ENCODE data around the gene NSUN3.

Gene NSUN3

GRCh38 chr3:94172695-94173310, 109.9 kb downstream of the NSUN3 start:
- intact Hi-C loops (cut with DNase I), result no loop called here
- no peak for DNase-seq

- intact Hi-C loops (cut with DNase I), result no loop called here
Measured at GRCh38 chr3:94173673-94174434, 111.0 kb downstream of the NSUN3 start.

GRCh38 chr3:94175677-94176076, 112.8 kb downstream of the NSUN3 start:
- DNase-seq, result no peak
- intact Hi-C loops (cut with DNase I), result no loop called here

More at GRCh38 chr3:94173673-94174434, 111.0 kb downstream of the NSUN3 start:
- no peak for DNase-seq

- peak in 1 of 42 donors; percentile 3 for DNase-seq
- intact Hi-C loops (cut with DNase I), result no loop called here
Measured at GRCh38 chr3:94176988-94177745, 114.3 kb downstream of the NSUN3 start.

Measured in head of caudate nucleus (tissue), 42 donors.